Endothelial cell (in vitro differentiated cells): ENCODE measurements around the gene ZNF607. TPM values are rescaled to one million over a fixed set of nuclear protein-coding genes. Genes with fewer than 3 reads are reported as not detected.
"Not testable (repeated sequence)": the region's sequence is repeated elsewhere in the genome, so short reads cannot be mapped to it uniquely, and the experiment has no call there.

Experiments used
- DNase-seq: peaks from one replicate; pipeline ENCODE4 v3.0.0; 2021; ENCODE audit warnings: low spot score
- H3K27ac Mint-ChIP-seq: one replicate; pipeline ENCODE4 v1.8.0; 2021; ENCODE audit warnings: mixed read lengths, inconsistent platforms; ENCODE audit not compliant: unreplicated experiment
- H3K27me3 Mint-ChIP-seq: one replicate; pipeline ENCODE4 v1.8.0; 2021; ENCODE audit warnings: mild to moderate bottlenecking, moderate library complexity, mixed read lengths, inconsistent platforms; ENCODE audit not compliant: unreplicated experiment
- H3K36me3 Mint-ChIP-seq: one replicate; pipeline ENCODE4 v1.8.0; 2021; ENCODE audit warnings: mild to moderate bottlenecking, low read depth, mixed read lengths, inconsistent platforms; ENCODE audit not compliant: unreplicated experiment
- H3K4me1 Mint-ChIP-seq: one replicate; pipeline ENCODE4 v1.8.0; 2021; ENCODE audit warnings: mild to moderate bottlenecking, mixed read lengths, inconsistent platforms; ENCODE audit not compliant: unreplicated experiment
- H3K4me3 Mint-ChIP-seq: one replicate; pipeline ENCODE4 v1.8.0; 2021; ENCODE audit warnings: mild to moderate bottlenecking, mixed read lengths, inconsistent platforms; ENCODE audit not compliant: unreplicated experiment
- H3K9me3 Mint-ChIP-seq: one replicate; pipeline ENCODE4 v1.8.0; 2021; ENCODE audit warnings: mixed read lengths, inconsistent platforms; ENCODE audit not compliant: unreplicated experiment
- CTCF ChIP-seq: fragments of 200-600 bp; sonication (generic); IDR thresholded peaks from one replicate; pipeline ENCODE4 v1.5.0; 2021; ENCODE audit warnings: antibody characterized with exemption; ENCODE audit not compliant: unreplicated experiment
- long read RNA-seq: library from polyadenylated mRNA; unstranded; transcript quantifications from one replicate; pipeline ENCODE4 v2.0.0, GENCODE V29; 2020; ENCODE audit not compliant: unreplicated experiment
- total RNA-seq: library from RNA; stranded (reverse); fragmentation: NEBNext Ultra II Directional; extraction: Animal tissue kit (Norgen Biotek cat#: 25700); gene quantifications from one replicate; pipeline ENCODE4 v1.2.1, GENCODE V29; 2021; ENCODE audit not compliant: unreplicated experiment

Gene ZNF607
- 15.2 TPM for total RNA-seq
- long read RNA-seq, result 0 reads

- no peaks in the 10 kb centered on the region for H3K9me3 Mint-ChIP-seq
Observed at GRCh38 chr19:37719111-37719926, at the start of gene ZNF607. Gene ZNF607, minus strand, starts transcription at chr19:37719761. Its CDS starts 8,143 bp downstream, at chr19:37711618.

GRCh38 chr19:37763488-37763887 is 43.9 kb upstream of the ZNF607 start:
- no peaks in the 10 kb centered on the region for H3K9me3 Mint-ChIP-seq
- no peak for DNase-seq

More at GRCh38 chr19:37719111-37719926, at the start of gene ZNF607:
- H3K4me3 Mint-ChIP-seq, result peak within 1 kb of the TSS; percentile 94
- no peaks in the 10 kb centered on the region for H3K36me3 Mint-ChIP-seq
- TF ChIP-seq CTCF, result no peak
- peaks cover 6% of the 10 kb centered on the region for H3K4me1 Mint-ChIP-seq
- DNase-seq, result peak; percentile 92
- H3K27ac Mint-ChIP-seq, result peak within 1 kb of the TSS; percentile 5
- H3K27me3 Mint-ChIP-seq, result no peaks in the 10 kb centered on the region

GRCh38 chr19:37757683-37758082 is 38.1 kb upstream of the ZNF607 start:
- not testable (repeated sequence) for H3K36me3 Mint-ChIP-seq, H3K4me1 Mint-ChIP-seq, H3K27me3 Mint-ChIP-seq, H3K9me3 Mint-ChIP-seq, DNase-seq, H3K4me3 Mint-ChIP-seq, H3K27ac Mint-ChIP-seq

More at GRCh38 chr19:37763488-37763887, 43.9 kb upstream of the ZNF607 start:
- peaks cover 19% of the 10 kb centered on the region for H3K36me3 Mint-ChIP-seq
- no peak for TF ChIP-seq CTCF
- H3K27ac Mint-ChIP-seq, result no peak overlapping the region
- H3K27me3 Mint-ChIP-seq, result no peaks in the 10 kb centered on the region
- H3K4me3 Mint-ChIP-seq, result no peak overlapping the region
- H3K4me1 Mint-ChIP-seq, result no peaks in the 10 kb centered on the region

- Mint-ChIP-seq H3K36me3 (peaks cover 63% of the 10 kb centered on the region), H3K4me3 (no peak overlapping the region), H3K27me3 (peaks cover 3% of the 10 kb centered on the region), H3K27ac (no peak overlapping the region), H3K9me3 (peaks cover 48% of the 10 kb centered on the region), H3K4me1 (no peaks in the 10 kb centered on the region)
- no peak for DNase-seq
- no peak for TF ChIP-seq CTCF
Observed at GRCh38 chr19:37738371-37738770, 18.8 kb upstream of the ZNF607 start.

GRCh38 chr19:37725181-37725580 is 5.6 kb upstream of the ZNF607 start:
- Mint-ChIP-seq H3K27me3 (no peaks in the 10 kb centered on the region), H3K27ac (no peak overlapping the region), H3K36me3 (no peaks in the 10 kb centered on the region), H3K4me3 (no peak overlapping the region), H3K4me1 (no peaks in the 10 kb centered on the region), H3K9me3 (no peaks in the 10 kb centered on the region)
- TF ChIP-seq CTCF, result no peak
- no peak for DNase-seq
